ENCODE measurements around the gene PLEKHA8.
"Not testable (repeated sequence)": the region's sequence is repeated elsewhere in the genome, so short reads cannot be mapped to it uniquely, and the experiment has no call there.

PLEKHA8 gene

GRCh38 chr7:30087371-30087770 is 59.2 kb downstream of the PLEKHA8 start:
- no peaks in the 10 kb centered on the region for H3K9me3 ChIP-seq (ENCODE audit: control insufficient read depth, low read length)
- no peaks in the 10 kb centered on the region for H3K27me3 ChIP-seq (ENCODE audit: control insufficient read depth, insufficient read depth, low read length)
- no peak overlapping the region for H3K4me3 ChIP-seq (ENCODE audit: low read length)
- H3K36me3 ChIP-seq (ENCODE audit: control insufficient read depth, insufficient read depth, low read length) = no peaks in the 10 kb centered on the region
- H3K4me1 ChIP-seq (ENCODE audit: control insufficient read depth, insufficient read depth, low read length) = no peaks in the 10 kb centered on the region
- no peak overlapping the region for H3K9ac ChIP-seq (ENCODE audit: low read length)

GRCh38 chr7:30088362-30088761 is 60.1 kb downstream of the PLEKHA8 start:
- Histone ChIP-seq H3K9ac (ENCODE audit: low read length) (no peak overlapping the region), H3K36me3 (ENCODE audit: control insufficient read depth, insufficient read depth, low read length) (no peaks in the 10 kb centered on the region), H3K4me3 (ENCODE audit: low read length) (no peak overlapping the region), H3K4me1 (ENCODE audit: control insufficient read depth, insufficient read depth, low read length) (no peaks in the 10 kb centered on the region), H3K9me3 (ENCODE audit: control insufficient read depth, low read length) (no peaks in the 10 kb centered on the region), H3K27me3 (ENCODE audit: control insufficient read depth, insufficient read depth, low read length) (no peaks in the 10 kb centered on the region)

- Histone ChIP-seq H3K4me1 (ENCODE audit: control insufficient read depth, insufficient read depth, low read length) (no peaks in the 10 kb centered on the region), H3K27me3 (ENCODE audit: control insufficient read depth, insufficient read depth, low read length) (no peaks in the 10 kb centered on the region), H3K9ac (ENCODE audit: low read length) (no peak overlapping the region), H3K4me3 (ENCODE audit: low read length) (no peak overlapping the region), H3K36me3 (ENCODE audit: control insufficient read depth, insufficient read depth, low read length) (no peaks in the 10 kb centered on the region), H3K9me3 (ENCODE audit: control insufficient read depth, low read length) (no peaks in the 10 kb centered on the region)
Observed at GRCh38 chr7:30090111-30090510, 61.9 kb downstream of the PLEKHA8 start.

- Histone ChIP-seq H3K36me3 (ENCODE audit: control insufficient read depth, insufficient read depth, low read length) (no peaks in the 10 kb centered on the region), H3K4me1 (ENCODE audit: control insufficient read depth, insufficient read depth, low read length) (no peaks in the 10 kb centered on the region), H3K9ac (ENCODE audit: low read length) (no peak overlapping the region), H3K4me3 (ENCODE audit: low read length) (no peak overlapping the region), H3K27me3 (ENCODE audit: control insufficient read depth, insufficient read depth, low read length) (no peaks in the 10 kb centered on the region), H3K9me3 (ENCODE audit: control insufficient read depth, low read length) (no peaks in the 10 kb centered on the region)
Observed at GRCh38 chr7:30091491-30091912, 63.3 kb downstream of the PLEKHA8 start.

- H3K27me3 ChIP-seq (ENCODE audit: control insufficient read depth, insufficient read depth, low read length) = no peaks in the 10 kb centered on the region
- H3K4me1 ChIP-seq (ENCODE audit: control insufficient read depth, insufficient read depth, low read length) = no peaks in the 10 kb centered on the region
- H3K9ac ChIP-seq (ENCODE audit: low read length) = no peak overlapping the region
- H3K4me3 ChIP-seq (ENCODE audit: low read length) = no peak overlapping the region
- H3K36me3 ChIP-seq (ENCODE audit: control insufficient read depth, insufficient read depth, low read length) = no peaks in the 10 kb centered on the region
- H3K9me3 ChIP-seq (ENCODE audit: control insufficient read depth, low read length) = no peaks in the 10 kb centered on the region
Observed at GRCh38 chr7:30091987-30092386, 63.8 kb downstream of the PLEKHA8 start.

- Histone ChIP-seq H3K4me1 (ENCODE audit: control insufficient read depth, insufficient read depth, low read length) (no peaks in the 10 kb centered on the region), H3K36me3 (ENCODE audit: control insufficient read depth, insufficient read depth, low read length) (no peaks in the 10 kb centered on the region), H3K9ac (ENCODE audit: low read length) (no peak overlapping the region), H3K9me3 (ENCODE audit: control insufficient read depth, low read length) (no peaks in the 10 kb centered on the region), H3K4me3 (ENCODE audit: low read length) (no peak overlapping the region), H3K27me3 (ENCODE audit: control insufficient read depth, insufficient read depth, low read length) (no peaks in the 10 kb centered on the region)
Observed at GRCh38 chr7:30093420-30093952, 65.3 kb downstream of the PLEKHA8 start.

GRCh38 chr7:30098599-30098998 is 70.4 kb downstream of the PLEKHA8 start:
- not testable (repeated sequence) for H3K9me3 ChIP-seq (ENCODE audit: control insufficient read depth, low read length)

GRCh38 chr7:30102281-30102680 is 74.1 kb downstream of the PLEKHA8 start:
- Histone ChIP-seq H3K9me3 (ENCODE audit: control insufficient read depth, low read length) (no peaks in the 10 kb centered on the region), H3K4me1 (ENCODE audit: control insufficient read depth, insufficient read depth, low read length) (no peaks in the 10 kb centered on the region), H3K9ac (ENCODE audit: low read length) (no peak overlapping the region), H3K4me3 (ENCODE audit: low read length) (no peak overlapping the region), H3K36me3 (ENCODE audit: control insufficient read depth, insufficient read depth, low read length) (no peaks in the 10 kb centered on the region), H3K27me3 (ENCODE audit: control insufficient read depth, insufficient read depth, low read length) (no peaks in the 10 kb centered on the region)

More at GRCh38 chr7:30098599-30098998, 70.4 kb downstream of the PLEKHA8 start:
- H3K36me3 ChIP-seq (ENCODE audit: control insufficient read depth, insufficient read depth, low read length); H3K4me3 ChIP-seq (ENCODE audit: low read length); H3K9ac ChIP-seq (ENCODE audit: low read length); H3K4me1 ChIP-seq (ENCODE audit: control insufficient read depth, insufficient read depth, low read length); H3K27me3 ChIP-seq (ENCODE audit: control insufficient read depth, insufficient read depth, low read length): not testable (repeated sequence)

GRCh38 chr7:30104157-30104556 is 75.9 kb downstream of the PLEKHA8 start:
- Histone ChIP-seq H3K4me1 (ENCODE audit: control insufficient read depth, insufficient read depth, low read length) (no peaks in the 10 kb centered on the region), H3K9me3 (ENCODE audit: control insufficient read depth, low read length) (no peaks in the 10 kb centered on the region), H3K4me3 (ENCODE audit: low read length) (no peak overlapping the region), H3K36me3 (ENCODE audit: control insufficient read depth, insufficient read depth, low read length) (no peaks in the 10 kb centered on the region), H3K9ac (ENCODE audit: low read length) (no peak overlapping the region), H3K27me3 (ENCODE audit: control insufficient read depth, insufficient read depth, low read length) (no peaks in the 10 kb centered on the region)

- Histone ChIP-seq H3K4me1 (ENCODE audit: control insufficient read depth, insufficient read depth, low read length) (no peaks in the 10 kb centered on the region), H3K36me3 (ENCODE audit: control insufficient read depth, insufficient read depth, low read length) (no peaks in the 10 kb centered on the region), H3K9me3 (ENCODE audit: control insufficient read depth, low read length) (no peaks in the 10 kb centered on the region), H3K4me3 (ENCODE audit: low read length) (no peak overlapping the region), H3K27me3 (ENCODE audit: control insufficient read depth, insufficient read depth, low read length) (no peaks in the 10 kb centered on the region), H3K9ac (ENCODE audit: low read length) (no peak overlapping the region)
Observed at GRCh38 chr7:30112103-30112713, 84.0 kb downstream of the PLEKHA8 start.

- Histone ChIP-seq H3K9ac (ENCODE audit: low read length) (no peak overlapping the region), H3K9me3 (ENCODE audit: control insufficient read depth, low read length) (no peaks in the 10 kb centered on the region)
Observed at GRCh38 chr7:30113144-30113543, 84.9 kb downstream of the PLEKHA8 start.

GRCh38 chr7:30114536-30115238 is 86.5 kb downstream of the PLEKHA8 start:
- Histone ChIP-seq H3K9me3 (ENCODE audit: control insufficient read depth, low read length) (no peaks in the 10 kb centered on the region), H3K9ac (ENCODE audit: low read length) (no peak overlapping the region), H3K4me3 (ENCODE audit: low read length) (no peak overlapping the region), H3K36me3 (ENCODE audit: control insufficient read depth, insufficient read depth, low read length) (no peaks in the 10 kb centered on the region), H3K27me3 (ENCODE audit: control insufficient read depth, insufficient read depth, low read length) (no peaks in the 10 kb centered on the region), H3K4me1 (ENCODE audit: control insufficient read depth, insufficient read depth, low read length) (no peaks in the 10 kb centered on the region)

More at GRCh38 chr7:30113144-30113543, 84.9 kb downstream of the PLEKHA8 start:
- Histone ChIP-seq H3K27me3 (ENCODE audit: control insufficient read depth, insufficient read depth, low read length) (no peaks in the 10 kb centered on the region), H3K4me3 (ENCODE audit: low read length) (no peak overlapping the region), H3K4me1 (ENCODE audit: control insufficient read depth, insufficient read depth, low read length) (no peaks in the 10 kb centered on the region), H3K36me3 (ENCODE audit: control insufficient read depth, insufficient read depth, low read length) (no peaks in the 10 kb centered on the region)
